Caki2 (cell line): ENCODE data around the gene FREM2. TPM values are rescaled to one million over a fixed set of nuclear protein-coding genes. Genes with fewer than 3 reads are reported as not detected.
A peak's percentile ranks its signal among the peaks of the same experiment; 100 is the strongest.

Source experiments
- DNase-seq: peaks from one replicate; pipeline ENCODE4 v3.0.0-alpha.2; 2015; ENCODE audit warnings: low read depth
- in situ Hi-C: cut with HindIII; loops from 2 replicates; pipeline ENCODE4 v1.10.0; 2016; ENCODE audit warnings: low sequenced_read_pairs, low pct_unique_long_range_greater_than_20kb, mixed read lengths
- total RNA-seq: library from RNA; depleted of rRNA; stranded (reverse); fragments of >200 nt; shearing (Covaris generic); gene quantifications from 2 replicates; pipeline ENCODE4 v1.2.3, GENCODE V29; 2014; ENCODE audit warnings: low replicate concordance

The FREM2 gene
- total RNA-seq, 1 experiment from 2014 or later: 0.14 TPM

- in situ Hi-C loops: no loop called here
- no peak for DNase-seq
Observed at GRCh38 chr13:38785490-38785889, 98.6 kb downstream of the FREM2 start.

- DNase-seq: no peak
Observed at GRCh38 chr13:38787550-38787949, 100.7 kb downstream of the FREM2 start.

GRCh38 chr13:38796890-38797289, 110.0 kb downstream of the FREM2 start:
- in situ Hi-C loops: no loop called here
- no peak for DNase-seq

More at GRCh38 chr13:38787550-38787949, 100.7 kb downstream of the FREM2 start:
- in situ Hi-C loops: no loop called here

- DNase-seq: no peak
- in situ Hi-C loops: no loop called here
Observed at GRCh38 chr13:38803531-38803930, 116.7 kb downstream of the FREM2 start.

GRCh38 chr13:38804061-38804460, 117.2 kb downstream of the FREM2 start:
- no peak for DNase-seq
- in situ Hi-C loops: no loop called here

- peak; percentile 10 for DNase-seq
- in situ Hi-C loops: no loop called here
Observed at GRCh38 chr13:38804536-38804935, 117.7 kb downstream of the FREM2 start.

GRCh38 chr13:38814331-38814730, 127.5 kb downstream of the FREM2 start:
- DNase-seq: no peak

GRCh38 chr13:38819053-38819452, 132.2 kb downstream of the FREM2 start:
- in situ Hi-C loops: no loop called here
- no peak for DNase-seq

More at GRCh38 chr13:38814331-38814730, 127.5 kb downstream of the FREM2 start:
- in situ Hi-C loops: no loop called here

- DNase-seq: no peak
- in situ Hi-C loops: no loop called here
Observed at GRCh38 chr13:38819596-38819995, 132.7 kb downstream of the FREM2 start.

GRCh38 chr13:38821770-38822551, 135.1 kb downstream of the FREM2 start:
- no peak for DNase-seq
- in situ Hi-C loops: no loop called here

- in situ Hi-C loops: no loop called here
- DNase-seq: peak; percentile 48
Observed at GRCh38 chr13:38824342-38824741, 137.5 kb downstream of the FREM2 start.

GRCh38 chr13:38826182-38826813, 139.4 kb downstream of the FREM2 start:
- DNase-seq: no peak
- in situ Hi-C loops: no loop called here

GRCh38 chr13:38830442-38831045, 143.7 kb downstream of the FREM2 start:
- in situ Hi-C loops: no loop called here
- no peak for DNase-seq

GRCh38 chr13:38844581-38844980, 157.7 kb downstream of the FREM2 start:
- DNase-seq: no peak
- in situ Hi-C loops: no loop called here

GRCh38 chr13:38848360-38848759, 161.5 kb downstream of the FREM2 start:
- DNase-seq: no peak
- in situ Hi-C loops: no loop called here

- DNase-seq: peak; percentile 18
- in situ Hi-C loops: no loop called here
Observed at GRCh38 chr13:38849315-38849714, 162.4 kb downstream of the FREM2 start.

- in situ Hi-C loops: no loop called here
- no peak for DNase-seq
Observed at GRCh38 chr13:38850868-38851626, 164.2 kb downstream of the FREM2 start.

GRCh38 chr13:38854226-38854625, 167.3 kb downstream of the FREM2 start:
- no peak for DNase-seq
- in situ Hi-C loops: no loop called here

- in situ Hi-C loops: no loop called here
- DNase-seq: no peak
Observed at GRCh38 chr13:38856065-38856464, 169.2 kb downstream of the FREM2 start.
